Measurements from ENCODE around the gene PAX1. TPM values are rescaled to one million over a fixed set of nuclear protein-coding genes. Genes with fewer than 3 reads are reported as not detected.

PAX1 gene
- total RNA-seq, 3 donors from 2014 or later (not counting 1 experiment from before 2014, with no cell fraction given), result not detected

DNA sequence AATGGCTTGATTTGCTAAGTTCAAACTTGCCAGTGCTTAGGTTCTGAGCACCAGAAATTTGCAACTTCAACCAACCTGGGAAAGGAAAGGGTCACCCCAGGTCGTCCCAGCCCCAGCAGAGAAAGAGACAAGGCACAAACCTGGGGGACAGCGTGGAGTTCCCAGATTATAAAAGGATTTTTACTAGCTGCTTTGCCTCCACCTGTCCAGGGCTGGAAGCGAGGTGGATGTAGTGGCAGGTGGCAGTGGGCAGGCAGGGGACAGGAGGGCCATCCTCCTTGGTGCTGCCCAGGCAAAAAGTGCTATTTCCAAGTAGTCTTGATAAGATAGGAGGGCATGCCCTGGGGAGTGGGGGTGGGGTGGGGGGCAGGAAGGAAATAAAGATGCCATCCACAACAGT lies 4.9 kb downstream of the PAX1 start:
- Histone ChIP-seq H3K4me1 (ENCODE audit: control insufficient read depth, insufficient read depth, low read length) (no peaks in the 10 kb centered on the region), H3K36me3 (ENCODE audit: control insufficient read depth, insufficient read depth, low read length) (no peaks in the 10 kb centered on the region), H3K4me3 (ENCODE audit: low read length) (no peak overlapping the region), H3K9me3 (ENCODE audit: control insufficient read depth, insufficient read depth, low read length) (no peaks in the 10 kb centered on the region), H3K27me3 (ENCODE audit: control insufficient read depth, insufficient read depth, low read length) (peaks cover 37% of the 10 kb centered on the region), H3K27ac (ENCODE audit: low read length) (no peak overlapping the region)
- intact Hi-C loops (cut with micrococcal nuclease), result no loop called here
- TF ChIP-seq, protein P1, sequence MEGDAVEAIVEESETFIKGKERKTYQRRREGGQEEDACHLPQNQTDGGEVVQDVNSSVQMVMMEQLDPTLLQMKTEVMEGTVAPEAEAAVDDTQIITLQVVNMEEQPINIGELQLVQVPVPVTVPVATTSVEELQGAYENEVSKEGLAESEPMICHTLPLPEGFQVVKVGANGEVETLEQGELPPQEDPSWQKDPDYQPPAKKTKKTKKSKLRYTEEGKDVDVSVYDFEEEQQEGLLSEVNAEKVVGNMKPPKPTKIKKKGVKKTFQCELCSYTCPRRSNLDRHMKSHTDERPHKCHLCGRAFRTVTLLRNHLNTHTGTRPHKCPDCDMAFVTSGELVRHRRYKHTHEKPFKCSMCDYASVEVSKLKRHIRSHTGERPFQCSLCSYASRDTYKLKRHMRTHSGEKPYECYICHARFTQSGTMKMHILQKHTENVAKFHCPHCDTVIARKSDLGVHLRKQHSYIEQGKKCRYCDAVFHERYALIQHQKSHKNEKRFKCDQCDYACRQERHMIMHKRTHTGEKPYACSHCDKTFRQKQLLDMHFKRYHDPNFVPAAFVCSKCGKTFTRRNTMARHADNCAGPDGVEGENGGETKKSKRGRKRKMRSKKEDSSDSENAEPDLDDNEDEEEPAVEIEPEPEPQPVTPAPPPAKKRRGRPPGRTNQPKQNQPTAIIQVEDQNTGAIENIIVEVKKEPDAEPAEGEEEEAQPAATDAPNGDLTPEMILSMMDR (IDR thresholded peaks at IDR 0.05), result no peak
- WGBS (ENCODE audit: insufficient coverage), result 14% methylated on average over 3 of the region's 3 CpGs
- Mint-ChIP-seq H3K27ac (no peak overlapping the region), H3K4me1 (no peaks in the 10 kb centered on the region), H3K9me3 (no peaks in the 10 kb centered on the region), H3K4me3 (no peak overlapping the region), H3K36me3 (no peaks in the 10 kb centered on the region), H3K27me3 (ENCODE audit: low read depth in 2 of 2) (peaks cover 36 to 44% of the 10 kb centered on the region in 2 donors)
- no peak for ATAC-seq
- DNase-seq, result no peak

DNA sequence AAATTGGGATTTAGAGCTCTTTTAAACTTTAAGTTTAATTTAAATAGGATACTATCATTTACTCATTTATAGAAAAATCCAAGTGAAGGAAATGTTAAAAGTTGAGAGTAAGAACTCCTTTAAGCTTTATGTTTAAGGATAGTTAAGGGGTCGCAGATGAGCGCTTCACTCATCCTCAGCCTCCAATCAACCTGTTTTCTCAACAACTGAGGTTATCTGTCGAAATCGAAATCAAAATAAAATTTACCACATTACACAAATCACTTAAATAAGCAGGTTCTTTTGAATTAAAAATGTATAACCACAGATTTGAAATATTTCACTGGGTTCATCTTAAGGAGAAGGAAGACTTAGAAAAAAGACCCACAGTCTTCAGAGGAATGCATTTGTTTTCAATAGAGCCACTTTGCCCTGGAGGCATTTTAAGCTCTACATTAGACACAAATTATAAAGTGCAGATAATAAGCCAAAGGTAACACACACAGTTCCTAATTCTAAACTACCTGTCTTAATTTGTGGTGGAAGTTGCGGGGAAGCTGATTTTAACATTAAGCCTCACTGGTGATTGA lies 5.5 kb downstream of the PAX1 start:
- H3K4me1 Mint-ChIP-seq, result no peaks in the 10 kb centered on the region
- no peaks in the 10 kb centered on the region for H3K36me3 Mint-ChIP-seq
- DNase-seq (no peak), ATAC-seq (no peak)
- no peak overlapping the region for H3K27ac Mint-ChIP-seq
- no peaks in the 10 kb centered on the region for H3K4me1 ChIP-seq (ENCODE audit: control insufficient read depth, insufficient read depth, low read length)
- intact Hi-C loops (cut with micrococcal nuclease), result no loop called here
- TF ChIP-seq, protein P1 (IDR thresholded peaks at IDR 0.05), result no peak
- peaks cover 40% of the 10 kb centered on the region for H3K27me3 ChIP-seq (ENCODE audit: control insufficient read depth, insufficient read depth, low read length)
- H3K4me3 ChIP-seq (ENCODE audit: low read length), result no peak overlapping the region
- H3K4me3 Mint-ChIP-seq, result no peak overlapping the region
- no peaks in the 10 kb centered on the region for H3K36me3 ChIP-seq (ENCODE audit: control insufficient read depth, insufficient read depth, low read length)
- WGBS (ENCODE audit: insufficient coverage), result 18% methylated on average over 4 of the region's 5 CpGs
- H3K27ac ChIP-seq (ENCODE audit: low read length), result no peak overlapping the region
- H3K9me3 Mint-ChIP-seq, result no peaks in the 10 kb centered on the region
- peaks cover 41 to 50% of the 10 kb centered on the region in 2 donors for H3K27me3 Mint-ChIP-seq (ENCODE audit: low read depth in 2 of 2)
- H3K9me3 ChIP-seq (ENCODE audit: control insufficient read depth, insufficient read depth, low read length), result no peaks in the 10 kb centered on the region

DNA sequence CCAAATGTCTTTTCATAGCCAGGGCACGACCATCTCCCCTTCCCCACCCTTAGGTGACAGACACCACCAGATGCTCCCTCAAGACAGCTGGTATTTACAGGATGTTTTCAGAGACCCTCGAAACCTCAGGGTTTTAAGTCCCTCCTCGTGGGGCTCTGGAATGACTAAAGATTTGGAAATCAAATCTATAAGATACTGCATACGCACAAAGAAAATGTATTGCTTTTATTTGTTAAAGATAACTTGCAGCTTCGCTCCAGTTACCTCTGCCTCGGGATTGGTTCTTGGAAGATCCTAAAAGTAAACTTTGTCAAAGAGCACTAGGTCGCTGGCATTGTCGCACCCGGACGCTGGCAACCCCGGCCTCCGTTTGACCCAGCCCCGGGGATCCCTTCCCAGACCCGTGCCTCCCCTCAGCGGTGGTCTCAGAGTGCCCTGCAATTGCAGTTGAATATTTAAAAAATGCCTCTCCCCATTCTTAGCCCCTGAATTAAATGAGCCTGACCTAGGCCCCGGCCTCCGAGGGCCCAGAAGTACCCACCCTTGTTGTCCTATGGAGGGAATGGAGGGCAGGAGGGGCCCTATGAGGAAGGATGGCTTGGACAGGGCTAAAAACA lies 7.1 kb downstream of the PAX1 start:
- TF ChIP-seq, protein P1 (IDR thresholded peaks at IDR 0.05), result no peak
- ATAC-seq (no peak), DNase-seq (no peak)
- Mint-ChIP-seq H3K27me3 (ENCODE audit: low read depth in 2 of 2) (peaks cover 46 to 51% of the 10 kb centered on the region in 2 donors), H3K9me3 (no peaks in the 10 kb centered on the region), H3K27ac (no peak overlapping the region), H3K4me3 (no peak overlapping the region), H3K36me3 (no peaks in the 10 kb centered on the region), H3K4me1 (no peaks in the 10 kb centered on the region)
- Histone ChIP-seq H3K9me3 (ENCODE audit: control insufficient read depth, insufficient read depth, low read length) (no peaks in the 10 kb centered on the region), H3K4me3 (ENCODE audit: low read length) (no peak overlapping the region), H3K27me3 (ENCODE audit: control insufficient read depth, insufficient read depth, low read length) (peaks cover 36% of the 10 kb centered on the region), H3K27ac (ENCODE audit: low read length) (no peak overlapping the region), H3K36me3 (ENCODE audit: control insufficient read depth, insufficient read depth, low read length) (no peaks in the 10 kb centered on the region), H3K4me1 (ENCODE audit: control insufficient read depth, insufficient read depth, low read length) (no peaks in the 10 kb centered on the region)
- WGBS (ENCODE audit: insufficient coverage), result 10% methylated on average over 16 of the region's 17 CpGs
- intact Hi-C loops (cut with micrococcal nuclease), result no loop called here

DNA sequence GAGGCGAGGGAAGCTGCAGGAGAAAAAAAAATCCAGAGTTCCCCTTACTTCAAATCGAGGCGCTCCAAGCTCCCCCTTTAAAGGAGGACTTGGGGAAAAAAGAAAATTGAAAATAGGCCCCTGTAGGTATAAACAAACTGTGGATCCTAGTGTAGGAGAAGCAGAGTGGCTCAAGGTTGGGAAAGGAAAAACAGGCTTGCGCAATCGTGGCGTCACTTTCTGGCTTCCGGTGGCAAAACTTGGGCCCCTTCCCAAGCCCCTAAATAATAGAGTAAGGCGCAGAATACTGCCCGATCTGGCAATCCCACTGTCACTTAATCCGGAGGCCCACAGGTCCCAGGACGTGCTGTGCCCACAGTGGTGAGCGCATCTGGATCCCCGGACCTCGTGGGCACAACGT lies 8.0 kb downstream of the PAX1 start:
- Histone ChIP-seq H3K36me3 (ENCODE audit: control insufficient read depth, insufficient read depth, low read length) (no peaks in the 10 kb centered on the region), H3K4me3 (ENCODE audit: low read length) (no peak overlapping the region), H3K27ac (ENCODE audit: low read length) (no peak overlapping the region), H3K4me1 (ENCODE audit: control insufficient read depth, insufficient read depth, low read length) (no peaks in the 10 kb centered on the region), H3K27me3 (ENCODE audit: control insufficient read depth, insufficient read depth, low read length) (peaks cover 31% of the 10 kb centered on the region), H3K9me3 (ENCODE audit: control insufficient read depth, insufficient read depth, low read length) (no peaks in the 10 kb centered on the region)
- peaks cover 45 to 49% of the 10 kb centered on the region in 2 donors for H3K27me3 Mint-ChIP-seq (ENCODE audit: low read depth in 2 of 2)
- no peaks in the 10 kb centered on the region for H3K4me1 Mint-ChIP-seq
- no peak for ATAC-seq
- H3K27ac Mint-ChIP-seq, result no peak overlapping the region
- H3K4me3 Mint-ChIP-seq, result no peak overlapping the region
- WGBS (ENCODE audit: insufficient coverage), result 3% methylated on average over 14 of the region's 15 CpGs
- no peaks in the 10 kb centered on the region for H3K36me3 Mint-ChIP-seq
- intact Hi-C loops (cut with micrococcal nuclease), result no loop called here
- TF ChIP-seq, protein P1 (IDR thresholded peaks at IDR 0.05), result no peak
- no peak for DNase-seq
- H3K9me3 Mint-ChIP-seq, result peaks cover 0 to 2% of the 10 kb centered on the region in 2 donors

Data from natural killer cell (primary cell).